WERI-Rb-1 (cell line): ENCODE measurements around the gene WDR5B.
"Not testable (repeated sequence)": the region's sequence is repeated elsewhere in the genome, so short reads cannot be mapped to it uniquely, and the experiment has no call there.

Experiments
- DNase-seq: peaks from one replicate; pipeline ENCODE4 v3.0.0-alpha.2; 2020
- H3K27ac ChIP-seq: fragments of 250-450 bp; sonication (Bioruptor Pico); 2 replicates; pipeline ENCODE4 v1.5.1; 2020; ENCODE audit warnings: mild to moderate bottlenecking, moderate library complexity
- H3K27me3 ChIP-seq: fragments of 250-450 bp; sonication (Bioruptor Pico); 2 replicates; pipeline ENCODE4 v1.5.1; 2021; ENCODE audit warnings: mild to moderate bottlenecking, low read depth, moderate library complexity; ENCODE audit not compliant: insufficient read depth, severe bottlenecking
- H3K36me3 ChIP-seq: fragments of 250-450 bp; sonication (Bioruptor Pico); 2 replicates; pipeline ENCODE4 v1.5.1; 2020; ENCODE audit warnings: mild to moderate bottlenecking, moderate library complexity
- H3K4me3 ChIP-seq: 2 replicates; pipeline ENCODE4 v1.5.1; 2011; ENCODE audit warnings: low read depth, mild to moderate bottlenecking, control low read depth, low read length
- H3K9me3 ChIP-seq: fragments of 250-450 bp; sonication (Bioruptor Pico); 2 replicates; pipeline ENCODE4 v1.5.1; 2021; ENCODE audit warnings: mild to moderate bottlenecking, moderate library complexity; ENCODE audit not compliant: severe bottlenecking
- TF ChIP-seq, protein P1 (sequence below): IDR thresholded peaks from 2 replicates; pipeline ENCODE4 v1.5.1; 2011; ENCODE audit warnings: low read depth, mild to moderate bottlenecking, control low read depth, inconsistent platforms, low read length

Gene WDR5B

DNA sequence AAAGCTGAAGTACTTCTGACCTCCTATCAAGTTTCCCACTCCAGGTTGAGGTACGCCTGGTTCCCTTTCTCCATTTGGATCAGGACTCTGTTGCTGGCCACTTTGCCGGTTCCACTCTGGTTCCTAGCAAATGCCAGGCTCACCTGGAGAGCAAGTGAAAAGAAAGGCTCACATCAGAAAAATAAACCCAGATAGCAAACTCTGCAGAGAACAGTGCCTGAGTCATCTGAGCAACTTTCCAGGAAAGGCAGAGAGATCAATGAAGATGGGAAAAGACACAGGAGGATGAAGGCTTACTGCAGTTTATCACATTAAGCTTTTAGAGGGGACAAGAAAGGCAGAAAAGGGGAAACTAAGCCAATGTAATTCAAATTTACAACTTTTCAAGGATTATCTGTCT lies 41.8 kb upstream of the WDR5B start:
- no peak for DNase-seq
- no peak overlapping the region for H3K27ac ChIP-seq
- H3K4me3 ChIP-seq: no peak overlapping the region
- H3K27me3 ChIP-seq: no peaks in the 10 kb centered on the region
- TF ChIP-seq, protein P1, sequence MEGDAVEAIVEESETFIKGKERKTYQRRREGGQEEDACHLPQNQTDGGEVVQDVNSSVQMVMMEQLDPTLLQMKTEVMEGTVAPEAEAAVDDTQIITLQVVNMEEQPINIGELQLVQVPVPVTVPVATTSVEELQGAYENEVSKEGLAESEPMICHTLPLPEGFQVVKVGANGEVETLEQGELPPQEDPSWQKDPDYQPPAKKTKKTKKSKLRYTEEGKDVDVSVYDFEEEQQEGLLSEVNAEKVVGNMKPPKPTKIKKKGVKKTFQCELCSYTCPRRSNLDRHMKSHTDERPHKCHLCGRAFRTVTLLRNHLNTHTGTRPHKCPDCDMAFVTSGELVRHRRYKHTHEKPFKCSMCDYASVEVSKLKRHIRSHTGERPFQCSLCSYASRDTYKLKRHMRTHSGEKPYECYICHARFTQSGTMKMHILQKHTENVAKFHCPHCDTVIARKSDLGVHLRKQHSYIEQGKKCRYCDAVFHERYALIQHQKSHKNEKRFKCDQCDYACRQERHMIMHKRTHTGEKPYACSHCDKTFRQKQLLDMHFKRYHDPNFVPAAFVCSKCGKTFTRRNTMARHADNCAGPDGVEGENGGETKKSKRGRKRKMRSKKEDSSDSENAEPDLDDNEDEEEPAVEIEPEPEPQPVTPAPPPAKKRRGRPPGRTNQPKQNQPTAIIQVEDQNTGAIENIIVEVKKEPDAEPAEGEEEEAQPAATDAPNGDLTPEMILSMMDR: no peak
- H3K36me3 ChIP-seq: peaks cover 77% of the 10 kb centered on the region
- no peaks in the 10 kb centered on the region for H3K9me3 ChIP-seq

DNA sequence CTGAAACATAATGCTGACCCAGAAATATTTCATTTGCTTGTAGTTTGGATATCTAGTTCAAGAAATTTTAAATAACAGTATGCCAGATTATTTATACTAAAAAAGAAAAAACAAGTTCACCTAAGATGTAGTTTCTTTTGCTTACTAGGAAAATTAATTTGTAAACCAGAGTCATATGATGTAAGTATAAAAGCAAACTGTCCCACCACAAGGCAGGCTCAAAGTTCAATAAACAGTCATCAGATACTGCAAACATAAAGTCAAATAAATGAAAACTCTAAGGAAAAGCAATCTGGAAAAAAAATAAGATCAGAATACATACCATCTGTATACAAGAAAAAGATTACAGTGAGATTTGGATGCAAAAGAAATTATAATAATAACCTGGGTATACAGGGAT lies 40.2 kb upstream of the WDR5B start:
- no peak overlapping the region for H3K27ac ChIP-seq
- H3K36me3 ChIP-seq: peaks cover 71% of the 10 kb centered on the region
- DNase-seq: no peak

DNA sequence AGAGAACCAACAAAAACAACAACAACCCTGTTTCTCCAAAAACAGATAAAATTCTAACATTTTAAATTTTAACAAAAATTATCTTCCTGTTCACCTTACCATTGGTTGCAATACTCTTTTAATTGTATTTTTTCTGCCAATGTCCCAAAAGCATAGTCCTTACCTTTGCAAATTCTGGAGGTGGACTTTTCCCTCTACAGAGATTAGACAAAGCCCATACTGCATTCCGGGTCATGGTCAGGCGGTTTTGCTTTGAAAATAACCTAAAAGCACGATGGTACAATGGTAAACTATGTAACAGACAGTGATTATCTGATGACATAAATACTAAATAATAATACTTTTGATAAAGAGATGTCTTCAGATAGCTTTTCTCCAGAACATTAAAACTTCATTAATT lies 35.5 kb upstream of the WDR5B start:
- Histone ChIP-seq H3K27me3 (no peaks in the 10 kb centered on the region), H3K9me3 (no peaks in the 10 kb centered on the region), H3K27ac (no peak overlapping the region), H3K4me3 (no peak overlapping the region), H3K36me3 (peaks cover 63% of the 10 kb centered on the region)
- no peak for DNase-seq
- TF ChIP-seq, protein P1: no peak

More for the DNA sequence above, 40.2 kb upstream of the WDR5B start:
- no peak overlapping the region for H3K4me3 ChIP-seq
- TF ChIP-seq, protein P1: no peak
- H3K9me3 ChIP-seq: no peaks in the 10 kb centered on the region
- H3K27me3 ChIP-seq: no peaks in the 10 kb centered on the region

DNA sequence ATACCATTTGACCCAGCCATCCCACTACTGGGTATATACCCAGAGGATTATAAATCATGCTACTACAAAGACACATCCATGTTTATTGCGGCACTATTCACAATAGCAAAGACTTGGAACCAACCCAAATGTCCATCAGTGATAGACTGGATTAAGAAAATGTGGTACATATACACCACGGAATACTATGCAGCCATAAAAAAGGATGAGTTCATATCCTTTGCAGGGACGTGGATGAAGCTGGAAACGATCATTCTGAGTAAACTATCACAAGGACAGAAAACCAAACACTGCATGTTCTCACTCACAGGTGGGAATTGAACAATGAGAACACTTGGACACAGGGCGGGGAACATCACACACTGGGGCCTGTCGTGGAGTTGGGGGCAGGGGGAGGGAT lies 32.4 kb upstream of the WDR5B start:
- H3K9me3 ChIP-seq, H3K4me3 ChIP-seq, H3K27me3 ChIP-seq, DNase-seq, H3K27ac ChIP-seq: not testable (repeated sequence)
- peaks cover 62% of the 10 kb centered on the region for H3K36me3 ChIP-seq

DNA sequence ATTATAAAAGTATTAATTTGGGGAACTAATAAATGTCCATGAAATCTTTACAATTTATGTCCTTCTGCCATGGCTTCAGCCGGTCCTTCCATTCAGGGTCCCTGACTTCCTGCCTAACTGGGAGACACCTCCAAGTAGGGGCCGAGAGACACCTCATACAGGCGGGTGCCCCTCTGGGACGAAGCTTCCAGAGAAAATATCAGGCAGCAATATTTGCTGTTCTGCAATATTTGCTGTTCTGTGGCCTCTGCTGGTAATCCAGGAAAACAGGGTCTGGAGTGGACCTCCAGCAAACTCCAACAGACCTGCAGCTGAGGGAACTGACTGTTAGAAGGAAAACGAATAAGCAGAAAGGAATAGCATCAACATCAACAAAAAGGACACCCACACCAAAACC lies 28.6 kb upstream of the WDR5B start:
- not testable (repeated sequence) for H3K9me3 ChIP-seq, H3K27ac ChIP-seq, H3K4me3 ChIP-seq, DNase-seq, H3K27me3 ChIP-seq
- H3K36me3 ChIP-seq: peaks cover 72% of the 10 kb centered on the region

DNA sequence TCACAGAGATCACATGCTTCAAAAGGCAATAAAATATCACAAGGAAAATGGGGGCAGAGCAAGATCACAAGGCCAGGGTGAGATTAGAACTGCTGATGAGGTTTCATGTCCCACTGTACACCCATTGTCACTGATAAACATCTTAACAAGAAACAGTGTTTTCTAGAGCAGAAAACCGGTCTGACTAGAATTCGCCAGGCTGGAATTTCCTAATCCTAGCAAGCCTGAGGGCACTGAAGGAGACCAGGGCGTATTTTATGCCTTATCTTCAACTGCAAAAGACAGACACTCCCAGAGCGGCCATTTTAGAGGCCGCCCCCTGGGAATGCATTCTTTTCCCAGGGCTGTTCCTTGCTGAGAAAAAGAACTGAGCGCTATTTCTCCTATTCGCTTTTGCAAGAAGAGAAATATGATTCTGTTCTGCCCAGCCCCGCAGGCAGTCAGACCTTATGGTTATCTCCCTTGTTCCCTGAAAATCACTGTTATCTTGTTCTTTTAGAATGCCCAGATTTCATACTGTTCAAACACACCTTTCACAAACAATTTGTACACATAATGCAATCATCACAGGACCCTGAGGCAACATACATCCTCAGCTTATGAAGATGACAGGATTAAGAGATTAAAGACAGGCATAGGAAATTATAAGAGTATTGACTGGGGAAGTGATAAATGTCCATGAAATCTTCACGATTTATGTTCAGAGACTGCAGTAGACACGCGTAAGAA lies 28.1 kb upstream of the WDR5B start:
- not testable (repeated sequence) for H3K4me3 ChIP-seq, H3K27me3 ChIP-seq, H3K27ac ChIP-seq, DNase-seq, H3K9me3 ChIP-seq
- peaks cover 72% of the 10 kb centered on the region for H3K36me3 ChIP-seq

DNA sequence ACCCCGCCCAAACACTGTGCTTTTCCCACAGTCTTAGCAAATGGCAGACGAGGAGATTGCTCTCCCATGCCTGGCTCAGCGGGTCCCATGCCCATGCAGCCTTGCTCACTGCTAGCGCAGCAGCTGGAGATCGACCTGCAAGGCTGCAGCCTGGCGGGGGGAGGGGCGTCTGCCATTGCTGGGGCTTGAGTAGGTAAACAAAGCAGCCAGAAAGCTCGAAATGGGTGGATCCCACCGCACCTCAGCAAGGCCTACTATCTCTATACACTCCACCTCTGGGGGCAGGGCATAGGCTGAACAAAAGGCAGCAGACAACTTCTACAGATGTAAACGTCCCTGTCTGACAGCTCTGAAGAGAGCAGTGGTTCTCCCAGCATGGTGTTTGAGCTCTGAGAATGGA lies 27.2 kb upstream of the WDR5B start:
- H3K36me3 ChIP-seq: peaks cover 73% of the 10 kb centered on the region
- DNase-seq: peak; percentile 10
- H3K27me3 ChIP-seq: no peaks in the 10 kb centered on the region
- H3K4me3 ChIP-seq: no peak overlapping the region
- H3K27ac ChIP-seq: no peak overlapping the region
- TF ChIP-seq, protein P1: no peak
- H3K9me3 ChIP-seq: no peaks in the 10 kb centered on the region
